Right atrium auricular region (tissue), 2 donors: ENCODE data around the gene ATP6V1E1. TPM values are rescaled to one million over a fixed set of nuclear protein-coding genes. Genes with fewer than 3 reads are reported as not detected.
"Not testable (repeated sequence)": the region's sequence is repeated elsewhere in the genome, so short reads cannot be mapped to it uniquely, and the experiment has no call there.

ENCODE experiments used
- DNase-seq: peaks from one replicate; pipeline ENCODE4 v3.0.0-alpha.2; 2019; ENCODE audit warnings: low spot score
- H3K27ac ChIP-seq, 2 donors: fragments of 200-600 bp; sonication (generic); 1 replicate in 1 of 2; 2 replicates in 1 of 2; pipeline ENCODE4 v1.5.1; 2016 to 2019
- H3K27me3 ChIP-seq, 2 donors: fragments of 200-600 bp; sonication (generic); one replicate each; pipeline versions ENCODE4 v1.5.1 to v1.6.0; 2017 to 2019
- H3K36me3 ChIP-seq: fragments of 200-600 bp; sonication (generic); one replicate; pipeline ENCODE4 v1.5.1; 2016
- H3K4me1 ChIP-seq, 2 donors: fragments of 200-600 bp; sonication (generic); one replicate each; pipeline versions ENCODE4 v1.5.1 to v1.6.0; 2017 to 2019
- H3K4me3 ChIP-seq, 2 donors: fragments of 200-600 bp; sonication (generic); 1 replicate in 1 of 2; 2 replicates in 1 of 2; pipeline ENCODE4 v1.5.1; 2017 to 2019; ENCODE audit warnings: mild to moderate bottlenecking in 1 of 2, moderate library complexity in 1 of 2
- H3K9me3 ChIP-seq, 2 donors: fragments of 200-600 bp; sonication (generic); one replicate each; pipeline ENCODE4 v1.5.1; 2019
- CTCF ChIP-seq, 2 donors: fragments of 200-600 bp; sonication (generic); IDR thresholded peaks; one replicate each; pipeline ENCODE4 v1.5.1; 2019; ENCODE audit warnings: antibody characterized with exemption in 2 of 2
- total RNA-seq, 2 donors: library from RNA; depleted of rRNA; stranded (reverse); fragments of >200 nt; gene quantifications; one replicate each; pipeline ENCODE4 v1.1.0, GENCODE V29; 2016

ATP6V1E1 gene
- total RNA-seq, 2 donors from 2014 or later = 202 to 213 TPM

- H3K9me3 ChIP-seq = no peaks in the 10 kb centered on the region
- peak overlapping the region; percentile 86 to 88 for H3K4me3 ChIP-seq
- H3K36me3 ChIP-seq = peaks cover 9% of the 10 kb centered on the region
- DNase-seq = no peak
- no peaks in the 10 kb centered on the region for H3K27me3 ChIP-seq
- no peak for TF ChIP-seq CTCF (IDR thresholded peaks at IDR 0.05)
- H3K4me1 ChIP-seq = peaks cover 0 to 20% of the 10 kb centered on the region in 2 donors
- H3K27ac ChIP-seq = peak overlapping the region; percentile 99 to 100
Observed at GRCh38 chr22:17637490-17638181, 9.1 kb upstream of the ATP6V1E1 start.

GRCh38 chr22:17636850-17637249 lies 8.3 kb upstream of the ATP6V1E1 start:
- not testable (repeated sequence) for H3K27me3 ChIP-seq, DNase-seq, H3K4me3 ChIP-seq, H3K9me3 ChIP-seq, H3K36me3 ChIP-seq
- H3K4me1 ChIP-seq = peaks cover 0 to 20% of the 10 kb centered on the region in 2 donors
- H3K27ac ChIP-seq = peak overlapping the region in 1 of 2 donors; percentile 99

DNA sequence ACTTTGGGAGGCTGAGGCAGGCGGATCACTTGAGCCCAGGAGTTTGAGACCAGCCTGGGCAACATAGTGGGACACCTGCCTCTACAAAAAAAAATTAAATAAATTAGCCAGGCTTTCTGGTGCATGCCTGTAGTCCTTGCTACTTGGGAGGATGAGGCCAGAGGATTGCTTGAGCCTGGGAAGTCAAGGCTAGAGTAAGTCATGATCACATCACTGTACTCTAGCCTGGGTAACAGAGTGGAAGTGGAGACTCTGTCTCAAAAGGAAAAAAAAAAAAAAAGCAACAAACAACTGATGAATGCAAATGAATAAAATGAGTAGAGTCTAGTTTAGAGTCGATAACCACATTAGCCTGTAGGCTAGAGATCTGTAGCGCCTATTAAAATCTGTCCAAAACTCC lies 6.1 kb upstream of the ATP6V1E1 start:
- DNase-seq = no peak
- Histone ChIP-seq H3K27me3 (no peaks in the 10 kb centered on the region), H3K27ac (no peak overlapping the region), H3K36me3 (no peaks in the 10 kb centered on the region), H3K4me1 (peaks cover 0 to 12% of the 10 kb centered on the region in 2 donors), H3K4me3 (no peak overlapping the region), H3K9me3 (no peaks in the 10 kb centered on the region)
- TF ChIP-seq CTCF (IDR thresholded peaks at IDR 0.05) = no peak

- no peak for TF ChIP-seq CTCF (IDR thresholded peaks at IDR 0.05)
- Histone ChIP-seq H3K27ac (no peak overlapping the region), H3K4me3 (no peak overlapping the region), H3K9me3 (no peaks in the 10 kb centered on the region), H3K36me3 (no peaks in the 10 kb centered on the region), H3K27me3 (no peaks in the 10 kb centered on the region), H3K4me1 (peaks cover 0 to 11% of the 10 kb centered on the region in 2 donors)
- no peak for DNase-seq
Observed at GRCh38 chr22:17633998-17634323, 5.4 kb upstream of the ATP6V1E1 start.

DNA sequence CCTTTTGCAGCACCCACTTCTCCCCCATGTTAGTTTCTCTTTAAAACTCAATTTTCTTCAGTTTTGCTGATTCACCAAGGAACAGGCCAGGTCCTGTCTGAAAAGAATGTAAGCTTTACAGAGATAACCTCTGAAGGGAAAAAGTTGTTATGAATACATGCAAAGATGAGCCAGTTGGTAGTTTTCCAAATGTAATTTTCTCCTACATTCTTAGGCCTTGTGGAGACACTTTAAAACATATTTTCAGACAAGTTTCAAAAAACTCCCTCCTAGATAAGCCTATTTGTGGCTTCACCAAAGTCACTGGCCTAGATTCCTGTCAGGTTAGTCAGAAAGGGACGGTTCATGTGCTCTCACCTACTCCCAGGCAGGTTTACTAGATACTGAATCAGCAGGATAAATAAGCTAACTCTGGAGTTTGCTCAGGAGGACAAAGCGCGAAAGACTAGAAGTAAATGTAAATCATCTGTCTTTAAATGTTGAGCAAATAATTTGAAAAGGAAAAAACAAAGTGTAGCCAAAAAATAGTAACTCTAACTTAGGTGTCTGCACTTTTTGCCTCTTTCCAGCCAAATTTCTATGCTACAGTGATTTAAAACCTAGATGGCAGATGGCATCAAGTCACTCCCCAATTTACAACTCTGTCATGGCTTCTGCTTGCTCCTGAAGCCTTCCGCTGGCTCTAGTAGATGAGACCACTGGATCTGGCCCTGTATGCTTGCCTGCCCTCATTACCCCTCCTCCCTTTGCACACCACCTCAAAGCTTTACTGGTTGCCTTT lies 4.9 kb upstream of the ATP6V1E1 start:
- Histone ChIP-seq H3K4me1 (peaks cover 0 to 11% of the 10 kb centered on the region in 2 donors), H3K36me3 (no peaks in the 10 kb centered on the region), H3K9me3 (no peaks in the 10 kb centered on the region), H3K4me3 (no peak overlapping the region), H3K27ac (no peak overlapping the region), H3K27me3 (no peaks in the 10 kb centered on the region)
- TF ChIP-seq CTCF (IDR thresholded peaks at IDR 0.05) = no peak
- no peak for DNase-seq

DNA sequence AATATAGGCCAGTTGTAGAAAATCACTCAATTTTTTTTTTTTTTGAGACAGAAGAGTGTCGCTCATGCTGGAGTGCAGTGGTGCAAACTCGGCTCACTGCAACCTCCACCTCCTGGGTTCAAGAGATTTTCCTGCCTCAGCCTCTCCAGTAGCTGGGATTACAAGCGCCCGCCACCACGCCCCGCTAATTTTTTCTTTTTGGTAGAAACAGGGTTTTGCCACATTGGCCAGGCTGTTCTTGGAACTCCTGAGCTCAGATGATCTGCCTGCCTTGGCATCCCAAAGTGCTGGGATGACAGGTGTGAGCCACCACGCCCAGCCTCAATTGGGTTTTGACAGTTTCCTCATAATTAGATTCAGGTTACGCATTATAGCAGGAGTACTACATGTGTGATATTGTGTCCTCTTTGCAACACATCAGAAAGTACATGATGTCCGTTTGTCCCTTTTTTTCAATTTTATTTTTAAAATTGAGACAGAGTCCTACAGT lies 2.6 kb upstream of the ATP6V1E1 start:
- no peak overlapping the region for H3K27ac ChIP-seq
- peaks cover 0 to 21% of the 10 kb centered on the region in 2 donors for H3K4me1 ChIP-seq
- no peaks in the 10 kb centered on the region for H3K9me3 ChIP-seq
- H3K4me3 ChIP-seq = no peak overlapping the region
- no peaks in the 10 kb centered on the region for H3K36me3 ChIP-seq
- no peak for DNase-seq
- H3K27me3 ChIP-seq = no peaks in the 10 kb centered on the region
- TF ChIP-seq CTCF (IDR thresholded peaks at IDR 0.05) = no peak
